ENCODE results near the gene TRAF3.

Gene TRAF3

DNA sequence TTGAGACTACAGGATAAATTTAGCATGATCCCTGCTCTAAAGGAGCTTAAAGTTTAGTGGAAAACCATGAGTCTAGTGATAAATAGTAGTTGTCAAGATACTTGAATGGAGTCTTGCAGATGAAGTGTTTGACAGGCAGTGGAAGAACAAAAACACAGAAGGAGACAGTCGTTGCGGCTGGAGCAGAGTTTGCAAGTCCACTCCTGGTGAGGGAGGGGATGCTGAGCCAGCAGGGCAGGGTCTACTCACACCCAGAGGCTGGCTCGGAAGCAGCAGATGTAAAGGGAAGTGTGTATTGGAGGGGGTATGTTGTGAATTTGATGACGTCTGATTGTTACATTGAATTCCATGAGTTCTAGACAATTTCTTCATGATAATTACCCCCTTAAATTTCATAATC, 61.3 kb downstream of the TRAF3 start:
- H3K4me3 ChIP-seq (ENCODE audit: low read depth, low read length) = no peak overlapping the region
- no peak for DNase-seq (ENCODE audit: low read depth)
- TF ChIP-seq, protein P1, sequence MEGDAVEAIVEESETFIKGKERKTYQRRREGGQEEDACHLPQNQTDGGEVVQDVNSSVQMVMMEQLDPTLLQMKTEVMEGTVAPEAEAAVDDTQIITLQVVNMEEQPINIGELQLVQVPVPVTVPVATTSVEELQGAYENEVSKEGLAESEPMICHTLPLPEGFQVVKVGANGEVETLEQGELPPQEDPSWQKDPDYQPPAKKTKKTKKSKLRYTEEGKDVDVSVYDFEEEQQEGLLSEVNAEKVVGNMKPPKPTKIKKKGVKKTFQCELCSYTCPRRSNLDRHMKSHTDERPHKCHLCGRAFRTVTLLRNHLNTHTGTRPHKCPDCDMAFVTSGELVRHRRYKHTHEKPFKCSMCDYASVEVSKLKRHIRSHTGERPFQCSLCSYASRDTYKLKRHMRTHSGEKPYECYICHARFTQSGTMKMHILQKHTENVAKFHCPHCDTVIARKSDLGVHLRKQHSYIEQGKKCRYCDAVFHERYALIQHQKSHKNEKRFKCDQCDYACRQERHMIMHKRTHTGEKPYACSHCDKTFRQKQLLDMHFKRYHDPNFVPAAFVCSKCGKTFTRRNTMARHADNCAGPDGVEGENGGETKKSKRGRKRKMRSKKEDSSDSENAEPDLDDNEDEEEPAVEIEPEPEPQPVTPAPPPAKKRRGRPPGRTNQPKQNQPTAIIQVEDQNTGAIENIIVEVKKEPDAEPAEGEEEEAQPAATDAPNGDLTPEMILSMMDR (IDR thresholded peaks at IDR 0.05; ENCODE audit: insufficient read depth, low read depth, low read length, missing control alignments) = no peak

- TF ChIP-seq, protein P1 (IDR thresholded peaks at IDR 0.05; ENCODE audit: insufficient read depth, low read depth, low read length, missing control alignments) = no peak
- no peak for DNase-seq (ENCODE audit: low read depth)
- H3K4me3 ChIP-seq (ENCODE audit: low read depth, low read length) = no peak overlapping the region
Observed at GRCh38 chr14:102840115-102840514, 62.9 kb downstream of the TRAF3 start.

DNA sequence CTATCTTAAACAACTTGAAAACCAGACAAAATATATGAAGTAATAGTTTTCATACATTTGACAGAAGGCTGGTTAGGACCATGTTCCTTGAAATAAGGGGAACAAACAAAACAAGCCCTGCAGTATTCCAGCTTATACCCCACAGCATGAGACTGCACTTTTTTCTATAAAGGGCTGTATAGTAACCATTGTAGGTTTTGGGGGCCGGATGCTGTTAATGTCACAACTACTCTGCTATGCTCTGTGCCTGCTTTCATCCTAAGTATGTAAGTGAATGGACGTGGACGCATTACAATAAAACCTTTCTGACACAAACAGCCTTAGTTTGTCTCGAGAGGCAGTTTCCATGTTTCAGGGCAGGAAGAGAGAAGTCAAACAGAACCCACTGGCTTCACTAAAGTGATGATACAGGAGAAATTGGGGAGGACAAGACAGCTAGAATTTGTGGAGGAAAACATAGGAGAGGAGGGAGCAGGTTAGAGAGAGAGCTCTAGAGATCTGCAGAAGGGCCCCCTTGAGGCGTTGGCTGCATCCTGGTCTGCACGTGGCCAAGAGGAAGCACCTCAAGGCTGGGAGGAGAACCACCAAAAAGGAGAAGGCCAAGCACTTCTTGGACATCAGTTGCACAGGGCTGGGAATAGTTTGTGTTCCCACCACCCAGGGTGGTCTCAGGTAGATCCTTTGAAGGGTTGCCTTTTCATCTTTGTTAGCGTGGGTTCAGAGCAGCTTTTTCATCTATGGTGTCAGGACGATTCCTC, 63.7 kb downstream of the TRAF3 start:
- DNase-seq (ENCODE audit: low read depth) = no peak
- no peak overlapping the region for H3K4me3 ChIP-seq (ENCODE audit: low read depth, low read length)
- TF ChIP-seq, protein P1 (IDR thresholded peaks at IDR 0.05; ENCODE audit: insufficient read depth, low read depth, low read length, missing control alignments) = no peak

DNA sequence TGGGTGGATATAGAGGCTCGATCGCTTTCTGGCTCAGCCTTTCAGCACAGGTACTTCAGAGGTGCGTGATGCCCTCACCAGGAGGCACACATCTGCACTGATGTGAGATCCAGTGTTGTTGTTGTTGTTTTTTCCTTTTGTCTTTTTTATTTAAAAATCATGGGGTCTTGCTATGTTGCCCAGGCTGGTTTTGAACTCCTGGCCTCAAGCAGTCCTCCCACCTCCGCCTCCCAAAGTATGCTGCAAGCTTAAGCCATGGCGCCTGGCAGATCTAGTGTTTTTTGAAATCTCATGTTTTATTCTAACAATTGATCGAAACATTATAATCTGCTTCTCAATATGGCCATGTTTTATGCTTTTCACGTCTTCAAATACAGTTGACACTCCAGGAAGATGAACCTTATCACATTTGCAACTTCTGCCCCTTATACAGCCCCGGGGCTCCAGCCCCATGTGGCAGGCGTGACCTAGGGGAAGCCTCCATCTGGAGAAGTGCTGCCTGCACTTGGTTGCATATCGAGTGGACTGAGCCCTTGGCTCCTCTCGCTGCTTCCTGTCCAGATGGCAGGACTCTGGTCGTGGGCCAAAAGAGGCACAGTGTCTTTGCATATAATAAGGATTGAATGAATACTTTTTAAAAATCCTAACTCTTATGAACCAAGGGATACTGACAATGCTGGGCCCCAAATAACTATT, 71.7 kb downstream of the TRAF3 start:
- no peak for DNase-seq (ENCODE audit: low read depth)
- TF ChIP-seq, protein P1 (IDR thresholded peaks at IDR 0.05; ENCODE audit: insufficient read depth, low read depth, low read length, missing control alignments) = no peak
- no peak overlapping the region for H3K4me3 ChIP-seq (ENCODE audit: low read depth, low read length)

DNA sequence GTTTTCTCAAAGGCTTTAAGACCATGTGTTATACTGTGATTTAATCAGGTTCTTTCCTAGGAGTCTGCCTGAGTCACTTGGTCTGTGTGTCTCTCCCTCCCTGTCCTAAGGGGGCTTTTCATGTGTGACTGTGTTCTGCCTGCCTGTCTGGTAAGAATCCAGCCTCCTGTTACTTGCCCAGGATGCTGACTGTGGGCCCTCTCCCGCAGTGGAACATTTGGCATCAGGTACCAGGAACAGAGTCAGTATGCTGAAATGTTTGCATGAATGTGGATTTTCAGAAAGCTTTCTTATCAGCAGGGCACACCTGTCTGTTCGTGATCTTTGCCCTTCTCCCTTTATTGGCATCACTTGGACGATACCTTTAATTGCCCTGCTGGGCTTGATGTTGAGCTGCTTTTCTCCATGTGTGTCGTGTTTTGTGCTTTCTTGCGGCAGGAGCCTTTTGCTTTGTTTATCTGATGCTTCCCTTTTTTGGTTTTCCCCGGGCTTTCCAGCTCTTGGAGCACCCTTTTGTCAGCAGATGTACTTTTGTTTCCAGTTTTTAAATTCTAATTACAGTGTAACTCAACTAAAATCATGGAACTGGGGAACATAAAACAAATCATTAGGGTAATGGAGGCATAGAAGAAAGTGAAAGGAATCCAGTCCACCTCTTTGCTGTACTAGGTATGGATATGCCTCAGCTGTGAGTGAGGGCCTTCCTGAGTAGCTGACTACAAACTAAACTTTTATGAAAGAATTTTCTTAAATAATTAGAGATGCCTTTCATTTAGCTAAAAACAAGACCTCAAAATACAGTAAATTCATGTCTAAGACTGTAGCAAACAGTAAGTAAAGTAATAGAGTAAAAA, 72.5 kb downstream of the TRAF3 start:
- no peak overlapping the region for H3K4me3 ChIP-seq (ENCODE audit: low read depth, low read length)
- no peak for DNase-seq (ENCODE audit: low read depth)
- TF ChIP-seq, protein P1 (IDR thresholded peaks at IDR 0.05; ENCODE audit: insufficient read depth, low read depth, low read length, missing control alignments) = no peak

- no peak for DNase-seq (ENCODE audit: low read depth)
- no peak overlapping the region for H3K4me3 ChIP-seq (ENCODE audit: low read depth, low read length)
- TF ChIP-seq, protein P1 (IDR thresholded peaks at IDR 0.05; ENCODE audit: insufficient read depth, low read depth, low read length, missing control alignments) = no peak
Observed at GRCh38 chr14:102853648-102854047, 76.4 kb downstream of the TRAF3 start.
